ENCODE results near the gene KCNJ4. TPM values are rescaled to one million over a fixed set of nuclear protein-coding genes. Genes with fewer than 3 reads are reported as not detected.

The KCNJ4 gene
- polyA plus RNA-seq, 2 of the 4 experiments (the other 2 are of a cell fraction): 0.12 TPM; not detected in 1

DNA sequence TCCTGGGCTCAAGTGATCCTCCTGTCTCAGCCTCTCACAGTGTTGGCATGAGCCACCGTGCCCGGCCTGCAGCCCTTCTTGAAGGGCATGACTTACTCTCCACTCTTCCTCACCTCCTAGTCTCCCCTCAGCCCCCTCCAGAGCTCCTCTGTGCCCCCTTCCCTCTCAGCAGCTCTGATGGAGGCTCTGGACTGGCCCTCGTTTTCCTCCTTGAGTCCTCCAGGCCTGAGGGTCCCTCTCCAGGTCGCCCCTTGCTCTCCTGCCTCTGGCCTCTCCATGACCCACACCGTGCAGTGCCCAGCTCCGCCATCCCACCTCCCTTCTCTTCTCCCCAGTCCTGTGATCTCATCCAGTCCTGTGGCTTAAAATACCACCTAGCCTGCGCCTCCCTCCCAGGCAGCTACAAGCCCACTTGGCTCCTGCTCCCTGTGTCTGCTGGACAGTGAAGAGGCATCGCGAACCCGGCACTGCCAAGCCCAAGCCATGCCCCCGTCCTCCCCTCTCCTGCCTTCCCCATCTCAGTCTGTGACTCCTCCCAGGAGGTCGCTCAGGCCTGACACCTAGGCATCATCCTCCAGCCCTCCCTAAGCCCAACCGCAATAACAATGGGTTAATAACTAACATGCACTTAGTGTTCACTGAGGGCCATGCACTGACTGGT is 11.9 kb downstream of the KCNJ4 start:
- no peak for FAIRE-seq
- Histone ChIP-seq H3K9me3 (no peaks in the 10 kb centered on the region), H3K4me1 (no peaks in the 10 kb centered on the region), H3K27ac (no peak overlapping the region), H3K4me2 (no peak overlapping the region), H3K4me3 (no peak overlapping the region)
- ChIA-PET POLR2A (no interaction called here), CTCF (interaction anchor here (1.3 kb wide), 1 partner anchor 391 kb away, joined by 3 read pairs; no protein-coding TSS in a partner anchor)
- DNase-seq (ENCODE audit: low read depth in 1 of 2, low spot score in 1 of 2): no peak
- 65% methylated on average over 12 of the region's 13 CpGs for WGBS (ENCODE audit: missing lambda C conversion rate)
- TF ChIP-seq, protein P1, sequence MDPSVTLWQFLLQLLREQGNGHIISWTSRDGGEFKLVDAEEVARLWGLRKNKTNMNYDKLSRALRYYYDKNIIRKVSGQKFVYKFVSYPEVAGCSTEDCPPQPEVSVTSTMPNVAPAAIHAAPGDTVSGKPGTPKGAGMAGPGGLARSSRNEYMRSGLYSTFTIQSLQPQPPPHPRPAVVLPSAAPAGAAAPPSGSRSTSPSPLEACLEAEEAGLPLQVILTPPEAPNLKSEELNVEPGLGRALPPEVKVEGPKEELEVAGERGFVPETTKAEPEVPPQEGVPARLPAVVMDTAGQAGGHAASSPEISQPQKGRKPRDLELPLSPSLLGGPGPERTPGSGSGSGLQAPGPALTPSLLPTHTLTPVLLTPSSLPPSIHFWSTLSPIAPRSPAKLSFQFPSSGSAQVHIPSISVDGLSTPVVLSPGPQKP (IDR thresholded peaks at IDR 0.05; ENCODE audit: low read depth, low read length): no peak
- TF ChIP-seq MYC (IDR thresholded peaks at IDR 0.05; ENCODE audit: borderline replicate concordance, low read length) (no peak), JUNB (IDR thresholded peaks at IDR 0.05) (no peak), HDAC2 (IDR thresholded peaks at IDR 0.05) (no peak), NFE2L2 (conservative IDR thresholded peaks at IDR 0.05; ENCODE audit: low read length) (no peak), CBX2 (IDR thresholded peaks at IDR 0.05; ENCODE audit: borderline replicate concordance, low read depth) (no peak), HOXA7 (CRISPR knock-in tag; IDR thresholded peaks at IDR 0.05) (no peak), NR3C1 (IDR thresholded peaks at IDR 0.05) (no peak), PBX3 (IDR thresholded peaks at IDR 0.05) (no peak), EHF (CRISPR knock-in tag; IDR thresholded peaks at IDR 0.05) (no peak)
- peak in 1 of 2 experiments; percentile 22; a peak in 2 of 6 replicates for ATAC-seq

DNA sequence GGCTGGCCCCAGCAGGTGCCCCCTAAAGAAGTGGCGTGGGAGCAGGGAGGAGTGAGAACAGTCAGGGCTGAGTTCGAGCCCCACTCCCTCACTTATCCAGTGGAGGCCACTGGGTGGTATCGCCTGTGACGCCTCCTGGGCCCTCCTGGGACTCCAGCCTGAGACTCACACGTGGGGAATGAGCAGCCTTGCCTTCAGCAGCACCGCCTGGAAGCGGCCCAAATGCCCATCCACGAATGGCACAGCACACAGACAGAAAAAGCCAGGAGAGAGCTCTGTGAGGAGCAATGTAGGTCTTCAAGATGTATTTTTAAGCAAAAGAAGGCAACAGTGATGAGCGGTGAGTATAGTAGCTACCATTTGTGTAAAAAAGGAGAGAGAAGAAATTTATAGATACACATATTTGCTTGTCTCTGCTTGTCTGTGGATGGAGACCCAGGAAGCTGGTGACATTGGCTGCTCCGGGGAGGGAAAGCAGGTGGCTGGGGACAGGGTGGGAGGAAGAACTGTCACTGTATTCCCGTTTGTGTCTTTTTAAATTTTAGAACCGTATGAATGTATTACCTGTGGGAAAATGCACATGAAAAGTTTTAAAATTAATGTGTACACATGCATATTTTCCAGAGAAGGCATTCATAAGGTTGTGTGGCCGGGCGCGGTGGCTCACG is 13.2 kb downstream of the KCNJ4 start:
- H3K27ac ChIP-seq: no peak overlapping the region
- FAIRE-seq: no peak
- no peak overlapping the region for H3K4me3 ChIP-seq
- H3K9me3 ChIP-seq: no peaks in the 10 kb centered on the region
- no peaks in the 10 kb centered on the region for H3K4me1 ChIP-seq
- ChIA-PET POLR2A (no interaction called here), CTCF (interaction anchor here (1.3 kb wide), 1 partner anchor 11 kb away, joined by 3 read pairs; no protein-coding TSS in a partner anchor)
- peak in 1 of 2 experiments; percentile 39; a peak in 2 of 6 replicates for ATAC-seq
- TF ChIP-seq EP300 (IDR thresholded peaks at IDR 0.05): no peak
- no peak for TF ChIP-seq FOSB (CRISPR knock-in tag; IDR thresholded peaks at IDR 0.05)
- no peak for TF ChIP-seq USF2 (IDR thresholded peaks at IDR 0.05)
- no peak for TF ChIP-seq PBX3 (IDR thresholded peaks at IDR 0.05)
- no peak for TF ChIP-seq JUN (IDR thresholded peaks at IDR 0.05)
- TF ChIP-seq ESRRA (IDR thresholded peaks at IDR 0.05; ENCODE audit: borderline replicate concordance, low read length): no peak
- TF ChIP-seq MAZ (IDR thresholded peaks at IDR 0.05; ENCODE audit: borderline replicate concordance, low read depth, low read length): no peak
- no peak for TF ChIP-seq MYC (IDR thresholded peaks at IDR 0.05; ENCODE audit: borderline replicate concordance, low read length)
- no peak for TF ChIP-seq SMC3 (IDR thresholded peaks at IDR 0.05)
- TF ChIP-seq HOXA7 (CRISPR knock-in tag; IDR thresholded peaks at IDR 0.05): no peak
- no peak for TF ChIP-seq EHMT2 (IDR thresholded peaks at IDR 0.05; ENCODE audit: low read depth)
- TF ChIP-seq NR3C1 (IDR thresholded peaks at IDR 0.05): no peak
- no peak for TF ChIP-seq ZSCAN20 (CRISPR knock-in tag; IDR thresholded peaks at IDR 0.05)
- no peak for TF ChIP-seq CBX2 (IDR thresholded peaks at IDR 0.05; ENCODE audit: borderline replicate concordance, low read depth)
- TF ChIP-seq, protein P2, sequence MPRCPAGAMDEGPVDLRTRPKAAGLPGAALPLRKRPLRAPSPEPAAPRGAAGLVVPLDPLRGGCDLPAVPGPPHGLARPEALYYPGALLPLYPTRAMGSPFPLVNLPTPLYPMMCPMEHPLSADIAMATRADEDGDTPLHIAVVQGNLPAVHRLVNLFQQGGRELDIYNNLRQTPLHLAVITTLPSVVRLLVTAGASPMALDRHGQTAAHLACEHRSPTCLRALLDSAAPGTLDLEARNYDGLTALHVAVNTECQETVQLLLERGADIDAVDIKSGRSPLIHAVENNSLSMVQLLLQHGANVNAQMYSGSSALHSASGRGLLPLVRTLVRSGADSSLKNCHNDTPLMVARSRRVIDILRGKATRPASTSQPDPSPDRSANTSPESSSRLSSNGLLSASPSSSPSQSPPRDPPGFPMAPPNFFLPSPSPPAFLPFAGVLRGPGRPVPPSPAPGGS (IDR thresholded peaks at IDR 0.05): no peak
- no peak for TF ChIP-seq RARB (CRISPR knock-in tag; IDR thresholded peaks at IDR 0.05)
- TF ChIP-seq CHD4 (IDR thresholded peaks at IDR 0.05; ENCODE audit: borderline replicate concordance): no peak
- TF ChIP-seq FOSL2 (IDR thresholded peaks at IDR 0.05): no peak
- TF ChIP-seq FOSL2 (CRISPR knock-in tag; IDR thresholded peaks at IDR 0.05): no peak
- no peak for TF ChIP-seq HOXB5 (CRISPR knock-in tag; IDR thresholded peaks at IDR 0.05)
- no peak for TF ChIP-seq EHF (CRISPR knock-in tag; IDR thresholded peaks at IDR 0.05)
- DNase-seq (ENCODE audit: low read depth in 1 of 2, low spot score in 1 of 2): no peak
- no peak overlapping the region for H3K4me2 ChIP-seq
- 59% methylated on average over 16 of the region's 16 CpGs for WGBS (ENCODE audit: missing lambda C conversion rate)

Measured in A549 (cell line).